ENCODE measurements around the gene TRIP11.

TRIP11 gene

DNA sequence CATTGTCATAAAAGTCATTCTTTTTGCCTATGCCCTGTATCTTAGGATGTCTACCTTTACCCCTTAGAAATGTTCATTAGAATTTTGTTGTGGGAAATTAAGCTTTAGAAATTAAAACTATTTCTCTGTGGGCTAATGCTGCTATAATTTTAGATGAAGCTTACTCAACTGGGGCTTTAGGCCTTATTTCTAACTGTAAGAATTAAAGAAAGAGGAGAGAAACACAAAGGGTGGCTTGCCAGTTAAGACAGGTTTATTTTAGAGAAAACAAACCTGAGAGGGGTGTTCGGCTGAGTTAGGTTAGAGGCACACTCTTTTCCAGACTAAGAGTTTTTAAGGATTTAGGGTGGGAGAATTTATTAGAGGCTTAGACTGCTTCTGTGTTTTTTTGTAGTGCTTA, 6.4 kb downstream of the TRIP11 start:
- no peak for TF ChIP-seq ZNF274 (IDR thresholded peaks at IDR 0.05; ENCODE audit: low read depth, low read length)
- H3K4me3 ChIP-seq (ENCODE audit: low read length): no peak overlapping the region

DNA sequence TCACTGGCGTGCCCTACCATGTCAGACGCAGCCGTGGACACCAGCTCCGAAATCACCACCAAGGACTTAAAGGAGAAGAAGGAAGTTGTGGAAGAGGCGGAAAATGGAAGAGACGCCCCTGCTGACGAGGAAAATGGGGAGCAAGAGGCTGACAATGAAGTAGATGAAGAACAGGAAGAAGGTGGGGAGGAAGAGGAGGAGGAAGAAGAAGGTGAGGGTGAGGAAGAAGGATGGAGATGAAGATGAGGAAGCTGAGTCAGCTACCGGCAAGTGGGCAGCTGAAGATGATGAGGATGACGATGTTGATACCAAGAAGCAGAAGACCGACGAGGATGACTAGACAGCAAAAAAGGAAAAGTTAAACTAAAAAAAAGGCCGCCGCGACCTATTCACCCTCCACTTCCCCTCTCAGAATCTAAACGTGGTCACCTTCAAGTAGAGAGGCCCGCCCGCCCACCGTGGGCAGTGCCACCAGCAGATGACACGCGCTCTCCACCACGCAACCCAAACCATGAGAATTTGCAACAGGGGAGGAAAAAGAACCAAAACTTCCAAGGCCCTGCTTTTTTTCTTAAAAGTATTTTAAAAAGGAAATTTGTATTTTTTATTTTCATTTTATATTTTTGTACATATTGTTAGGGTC, 13.2 kb downstream of the TRIP11 start:
- TF ChIP-seq ZNF274 (IDR thresholded peaks at IDR 0.05; ENCODE audit: low read depth, low read length): no peak
- no peak overlapping the region for H3K4me3 ChIP-seq (ENCODE audit: low read length)

DNA sequence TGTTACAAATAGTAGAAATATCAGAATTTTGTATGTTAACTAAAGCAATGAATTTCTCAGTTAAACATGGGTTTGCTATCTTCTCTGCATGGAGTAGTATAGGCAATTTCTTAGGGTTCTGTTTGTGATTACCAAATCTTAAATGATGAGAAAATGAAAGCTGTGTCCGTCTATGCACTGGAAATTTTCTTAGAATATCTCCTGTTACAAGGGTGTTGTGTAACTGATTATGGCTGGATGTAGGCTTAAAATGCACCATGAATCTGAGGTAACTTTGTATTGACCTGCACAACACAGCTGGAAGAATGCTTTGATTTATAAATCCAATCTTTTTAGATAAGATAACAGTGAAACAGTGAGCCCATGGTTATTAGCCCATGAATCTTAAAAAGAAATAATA, 17.8 kb downstream of the TRIP11 start:
- H3K4me3 ChIP-seq (ENCODE audit: low read length): no peak overlapping the region
- no peak for TF ChIP-seq ZNF274 (IDR thresholded peaks at IDR 0.05; ENCODE audit: low read depth, low read length)

DNA sequence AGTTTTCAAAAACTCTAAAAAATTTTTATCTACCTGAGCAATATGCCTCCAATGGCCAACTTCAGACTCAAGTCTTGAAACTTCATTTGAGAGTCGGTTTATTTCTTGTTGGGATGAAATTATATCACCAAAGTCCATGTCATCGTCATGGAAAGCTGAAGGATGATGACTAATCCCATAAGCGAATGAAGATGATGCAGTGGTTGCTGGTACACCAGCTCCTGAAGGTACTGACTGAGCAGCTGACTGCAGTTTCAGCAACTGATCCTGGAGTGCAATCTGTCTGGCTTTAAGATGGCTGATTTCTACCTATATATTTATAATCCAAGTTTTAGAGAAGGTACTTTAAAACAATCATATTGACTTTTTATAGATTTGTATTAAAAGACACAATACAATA, 18.3 kb downstream of the TRIP11 start:
- no peak overlapping the region for H3K4me3 ChIP-seq (ENCODE audit: low read length)
- no peak for TF ChIP-seq ZNF274 (IDR thresholded peaks at IDR 0.05; ENCODE audit: low read depth, low read length)

DNA sequence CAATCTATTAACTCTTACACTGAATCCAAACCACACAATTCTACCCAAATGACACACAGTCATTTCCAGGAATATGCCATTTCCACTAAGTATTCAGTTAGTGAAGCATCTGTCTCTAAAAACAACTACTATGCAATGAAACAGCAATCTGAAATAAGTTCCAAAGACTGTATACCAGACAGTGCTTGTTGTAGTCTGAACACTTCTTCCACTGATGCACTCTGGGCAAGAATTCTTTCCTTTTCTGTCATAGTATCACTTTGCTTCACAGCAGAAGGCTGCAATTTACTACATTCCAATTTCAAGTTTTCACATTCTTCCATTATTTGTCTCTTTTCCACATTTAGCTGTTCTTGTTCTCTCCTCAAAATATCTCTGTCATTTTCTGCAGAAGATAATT, 25.8 kb downstream of the TRIP11 start:
- no peak for TF ChIP-seq ZNF274 (IDR thresholded peaks at IDR 0.05; ENCODE audit: low read depth, low read length)

DNA sequence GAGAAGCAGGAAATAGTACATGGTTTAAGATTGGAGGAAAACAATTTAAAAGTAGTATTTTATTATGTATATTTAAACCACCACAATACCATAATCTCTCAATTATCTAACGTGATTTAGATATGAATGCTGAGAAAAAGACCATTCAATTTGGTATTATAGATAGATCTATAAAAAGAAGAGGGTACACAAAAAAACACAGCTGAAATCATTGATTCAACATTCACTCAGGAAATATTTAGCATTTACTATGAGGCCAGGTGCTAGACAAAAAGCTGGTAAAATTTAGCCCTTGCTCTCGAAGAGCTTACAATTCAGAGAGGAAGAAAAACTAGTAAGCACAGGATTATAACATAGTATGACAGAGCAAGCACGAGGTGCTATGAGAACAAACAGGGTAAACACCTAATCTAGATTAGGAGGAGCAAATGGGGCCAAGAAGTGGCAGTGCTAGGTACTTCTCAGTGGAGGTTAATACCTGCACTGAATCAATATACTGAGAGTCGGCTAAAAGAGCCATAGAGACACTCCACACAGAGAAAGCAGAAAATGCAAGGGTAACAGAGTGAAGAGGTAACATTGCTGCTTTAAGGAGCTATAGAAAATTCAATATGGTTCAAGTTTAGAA, 27.6 kb downstream of the TRIP11 start:
- TF ChIP-seq ZNF274 (IDR thresholded peaks at IDR 0.05; ENCODE audit: low read depth, low read length): no peak
- H3K4me3 ChIP-seq (ENCODE audit: low read length): no peak overlapping the region

More for the DNA sequence above, 25.8 kb downstream of the TRIP11 start:
- no peak overlapping the region for H3K4me3 ChIP-seq (ENCODE audit: low read length)

DNA sequence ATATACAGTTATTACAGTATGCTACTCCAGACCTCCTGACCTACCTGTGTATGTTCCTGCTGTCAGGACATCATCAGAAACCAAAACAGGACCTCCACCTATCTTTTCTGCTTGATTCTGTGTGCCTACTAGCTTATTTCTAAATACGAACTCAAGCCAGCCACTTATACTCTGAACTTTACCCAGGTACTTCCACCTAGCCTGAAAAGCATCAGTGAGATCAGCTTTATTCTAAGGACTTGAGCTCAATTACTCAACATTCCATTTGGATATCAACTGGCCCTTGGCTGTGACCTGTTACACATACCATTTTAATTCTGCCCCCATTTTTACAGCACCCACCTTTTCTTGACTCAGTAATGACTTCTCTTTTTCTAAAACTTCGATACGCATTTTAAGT, 29.2 kb downstream of the TRIP11 start:
- H3K4me3 ChIP-seq (ENCODE audit: low read length): no peak overlapping the region
- no peak for TF ChIP-seq ZNF274 (IDR thresholded peaks at IDR 0.05; ENCODE audit: low read depth, low read length)

DNA sequence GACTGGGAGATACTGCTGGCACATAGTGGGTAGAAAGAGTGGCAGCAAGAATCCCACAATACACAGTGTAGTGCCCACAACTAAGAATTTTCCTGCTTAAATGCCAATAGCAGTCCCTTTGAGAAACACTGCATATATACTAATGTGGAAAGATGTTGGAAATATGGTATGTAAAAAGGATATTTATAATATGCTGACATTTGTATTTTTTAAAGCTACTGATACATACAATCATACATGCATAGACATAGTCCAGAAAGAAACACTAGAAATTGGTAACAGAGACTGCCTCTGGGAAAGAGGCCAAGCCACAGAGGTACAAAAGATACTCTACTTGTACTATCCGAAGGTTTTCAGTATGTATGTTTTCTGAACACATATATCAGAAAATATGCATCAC, 30.3 kb downstream of the TRIP11 start:
- no peak for TF ChIP-seq ZNF274 (IDR thresholded peaks at IDR 0.05; ENCODE audit: low read depth, low read length)
- H3K4me3 ChIP-seq (ENCODE audit: low read length): no peak overlapping the region

DNA sequence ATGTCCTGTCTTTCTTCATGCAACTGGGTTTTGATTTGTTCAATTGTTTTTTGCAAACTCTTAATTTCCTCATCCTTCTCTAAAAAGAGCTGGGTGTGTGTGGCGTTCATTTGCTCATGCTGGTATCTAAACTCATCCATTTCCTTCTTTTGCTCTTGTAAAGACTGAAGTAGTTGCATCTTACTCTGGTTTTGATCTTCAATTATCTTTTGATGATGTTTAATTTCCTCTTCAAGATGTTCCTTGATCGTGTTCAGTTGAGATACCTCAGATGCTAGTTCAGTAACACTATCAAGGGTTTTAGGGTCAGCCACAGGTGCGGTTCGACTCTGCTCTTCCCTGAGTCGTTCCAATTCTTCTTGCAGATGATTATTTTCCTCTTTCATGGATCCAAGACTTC, 34.8 kb downstream of the TRIP11 start:
- TF ChIP-seq ZNF274 (IDR thresholded peaks at IDR 0.05; ENCODE audit: low read depth, low read length): no peak
- no peak overlapping the region for H3K4me3 ChIP-seq (ENCODE audit: low read length)

DNA sequence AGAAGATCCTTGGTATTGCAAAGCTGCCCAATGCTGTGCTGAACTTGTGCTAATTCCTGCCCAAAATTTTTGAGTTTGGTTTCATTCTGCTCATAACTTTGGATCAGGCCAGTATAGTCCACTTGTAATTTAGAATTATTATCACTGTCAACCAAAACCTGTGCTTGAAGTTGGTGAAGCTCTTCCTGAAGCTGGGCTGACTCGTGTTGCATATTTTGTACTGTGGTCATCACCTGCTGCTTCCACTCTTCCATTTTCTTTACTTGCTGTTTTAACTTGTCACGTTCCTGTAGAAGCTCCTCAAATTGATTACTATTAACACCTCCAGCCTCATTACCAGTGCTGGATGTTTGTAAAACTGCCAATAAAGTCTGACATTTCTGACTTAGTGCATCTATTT, 35.8 kb downstream of the TRIP11 start:
- no peak for TF ChIP-seq ZNF274 (IDR thresholded peaks at IDR 0.05; ENCODE audit: low read depth, low read length)
- no peak overlapping the region for H3K4me3 ChIP-seq (ENCODE audit: low read length)

DNA sequence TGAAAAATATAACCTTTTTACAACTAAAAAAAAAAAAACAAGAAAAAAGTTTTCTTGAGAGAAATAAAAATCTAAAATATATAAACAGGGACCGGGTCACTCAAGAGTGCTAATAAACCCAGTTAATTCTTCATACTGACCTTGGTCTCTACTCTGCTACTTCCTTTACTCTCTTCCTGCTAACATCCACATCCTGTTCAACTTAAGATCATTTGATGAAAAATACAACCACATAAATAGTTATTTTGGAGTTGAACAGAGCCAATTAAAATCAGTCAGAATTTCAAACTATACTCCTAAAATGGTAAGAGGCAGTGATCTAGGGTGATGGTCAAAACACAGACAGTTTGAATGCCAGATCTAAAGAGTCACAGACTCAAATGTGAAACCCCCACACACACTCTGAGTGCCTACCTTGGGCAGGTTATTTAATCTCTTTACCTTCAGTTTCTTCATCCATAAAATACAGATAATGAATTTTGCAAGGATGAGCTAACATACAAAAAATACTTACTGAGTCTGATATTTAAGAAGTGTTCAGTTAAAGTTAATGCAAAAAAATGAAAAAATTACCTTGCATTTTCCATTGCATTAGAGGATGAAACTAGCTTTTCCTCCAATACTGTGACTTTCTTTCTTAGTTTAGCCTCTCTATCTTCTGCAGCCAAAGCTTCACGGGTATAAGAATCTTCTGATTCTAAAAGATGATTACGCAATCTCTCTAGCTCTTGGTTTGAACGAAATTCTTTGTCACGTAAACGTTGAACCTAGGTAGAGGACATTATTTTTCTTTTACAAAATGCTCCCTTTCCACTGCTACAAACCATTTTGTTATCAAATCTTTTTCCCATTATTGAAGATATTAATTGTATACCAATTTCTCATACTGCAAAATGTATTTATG, 40.9 kb downstream of the TRIP11 start:
- H3K4me3 ChIP-seq (ENCODE audit: low read length): no peak overlapping the region
- no peak for TF ChIP-seq ZNF274 (IDR thresholded peaks at IDR 0.05; ENCODE audit: low read depth, low read length)

DNA sequence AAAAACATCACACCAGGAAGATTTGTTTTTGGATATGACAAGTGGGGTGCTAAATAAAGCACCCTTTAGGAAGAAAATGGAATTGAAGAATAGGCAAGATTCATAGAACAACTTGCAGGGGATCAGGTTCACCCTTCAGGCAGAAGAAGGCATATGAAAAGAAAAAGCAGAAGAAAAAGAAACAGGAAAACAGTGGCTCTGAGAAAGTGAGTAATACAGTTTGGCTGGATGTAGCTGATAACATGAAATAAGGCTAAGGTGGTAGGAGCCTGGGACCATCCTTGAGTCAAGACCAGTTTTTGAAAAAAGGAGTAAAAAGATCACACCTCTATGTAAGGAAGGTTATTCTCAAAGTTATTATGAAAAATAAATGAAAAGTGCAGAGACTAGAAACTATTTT, 42.4 kb downstream of the TRIP11 start:
- H3K4me3 ChIP-seq (ENCODE audit: low read length): no peak overlapping the region
- no peak for TF ChIP-seq ZNF274 (IDR thresholded peaks at IDR 0.05; ENCODE audit: low read depth, low read length)

DNA sequence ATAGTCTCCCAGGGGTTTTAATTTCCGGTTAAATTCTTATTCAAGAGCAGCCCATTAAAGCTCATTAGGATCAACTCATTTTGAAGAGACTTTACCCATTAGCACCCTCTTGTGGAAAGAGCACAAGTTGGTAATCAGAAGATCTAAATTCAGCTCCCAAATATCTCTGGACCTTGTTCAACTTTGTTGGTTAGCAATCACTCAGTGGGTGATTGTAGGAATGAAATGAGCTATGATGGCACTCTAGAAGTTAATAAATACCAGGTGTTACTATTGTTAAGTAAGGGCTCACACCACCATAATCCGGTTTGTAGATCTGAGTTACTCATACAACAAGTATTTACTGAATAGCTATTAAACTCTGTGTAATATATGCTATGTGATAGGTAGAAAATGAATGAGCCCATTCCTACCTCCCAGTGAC, 42.9 kb downstream of the TRIP11 start:
- no peak overlapping the region for H3K4me3 ChIP-seq (ENCODE audit: low read length)
- no peak for TF ChIP-seq ZNF274 (IDR thresholded peaks at IDR 0.05; ENCODE audit: low read depth, low read length)

DNA sequence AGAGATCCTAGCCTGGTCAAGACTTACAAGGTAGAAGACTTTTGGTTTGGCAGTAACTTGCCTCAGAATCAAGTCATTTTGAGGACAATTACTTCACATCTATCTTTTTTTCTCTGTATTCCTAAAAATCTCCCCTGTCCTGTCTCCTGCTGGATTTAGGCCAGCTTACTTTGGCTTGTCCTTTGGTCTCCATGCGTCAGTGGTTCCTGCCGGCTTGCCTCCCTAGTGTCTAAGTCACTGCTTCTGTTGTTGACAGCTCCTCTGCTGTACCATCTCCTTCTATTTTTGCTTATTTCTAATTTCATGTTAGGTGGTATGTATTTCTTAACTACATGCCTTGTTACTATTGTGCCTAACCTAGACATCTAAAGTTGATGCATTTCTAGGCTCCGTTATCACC, 52.7 kb downstream of the TRIP11 start:
- TF ChIP-seq ZNF274 (IDR thresholded peaks at IDR 0.05; ENCODE audit: low read depth, low read length): no peak
- no peak overlapping the region for H3K4me3 ChIP-seq (ENCODE audit: low read length)
